SK-N-SH treated with all-trans-retinoic acid at 6 μM for 48 hours (cell line): ENCODE data around the gene SLC13A3.

Experiments used
- CREB5 ChIP-seq: fragments of 250-450 bp; sonication (Bioruptor Pico); IDR thresholded peaks from 2 replicates; pipeline ENCODE4 v1.5.1; 2020; ENCODE audit warnings: low read depth, mild to moderate bottlenecking, moderate library complexity
- GLIS3 ChIP-seq: fragments of 250-450 bp; sonication (Bioruptor Pico); IDR thresholded peaks from 2 replicates; pipeline ENCODE4 v1.5.0; 2020; ENCODE audit warnings: mild to moderate bottlenecking, moderate library complexity
- SNAI2 ChIP-seq: fragments of 250-450 bp; sonication (Bioruptor Pico); IDR thresholded peaks from 2 replicates; pipeline ENCODE4 v1.5.0; 2020; ENCODE audit warnings: mild to moderate bottlenecking, moderate library complexity
- ZNF70 ChIP-seq: fragments of 450-650 bp; formaldehyde crosslinking; IDR thresholded peaks from 2 replicates; pipeline ENCODE4 v1.5.0; 2020; ENCODE audit warnings: mild to moderate bottlenecking, moderate library complexity

- TF ChIP-seq SNAI2 (CRISPR knock-in tag) (no peak), GLIS3 (CRISPR knock-in tag) (no peak), CREB5 (no peak), ZNF70 (CRISPR knock-in tag) (no peak)
These were observed 21.0 kb downstream of the SLC13A3 start for GRCh38 chr20:46630306-46630705.
